GM19372 (cell line): ENCODE data around the gene ARRDC4.

Experiments
- ATAC-seq: cut with Tn5 transposase; IDR thresholded peaks from one replicate; pipeline ENCODE4 v1.9.1; 2021; ENCODE audit warnings: mild to moderate bottlenecking, low read depth, moderate library complexity; ENCODE audit not compliant: unreplicated experiment

ARRDC4 gene

DNA sequence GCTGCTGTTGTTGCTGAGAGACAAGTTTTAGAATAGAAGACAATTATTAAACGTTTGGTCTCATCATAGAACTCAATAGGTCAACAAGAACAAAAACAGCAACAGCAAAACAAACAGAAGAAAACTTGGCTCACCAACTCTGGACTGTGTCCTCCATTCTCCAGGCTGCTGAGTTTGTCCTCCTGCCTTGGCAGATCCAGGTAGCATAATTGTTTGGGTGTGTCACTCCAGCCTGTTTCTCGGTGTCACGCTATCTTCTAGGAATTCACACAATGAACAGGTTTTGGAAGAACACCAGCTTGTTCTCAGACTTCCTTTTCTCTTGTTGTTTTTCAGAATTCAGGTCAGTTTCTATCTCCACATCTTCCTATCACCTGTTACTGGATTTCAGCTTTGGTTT is 34.7 kb downstream of the ARRDC4 start:
- ATAC-seq: no peak

GRCh38 chr15:97995881-97996603 is 35.5 kb downstream of the ARRDC4 start:
- ATAC-seq: no peak

- ATAC-seq: no peak
Measured at GRCh38 chr15:97998307-97999071, 38.0 kb downstream of the ARRDC4 start.

GRCh38 chr15:98000249-98001203 is 40.0 kb downstream of the ARRDC4 start:
- no peak for ATAC-seq

- ATAC-seq: no peak
Measured at GRCh38 chr15:98001663-98002194, 41.2 kb downstream of the ARRDC4 start.

- no peak for ATAC-seq
Measured at GRCh38 chr15:98002419-98002818, 41.9 kb downstream of the ARRDC4 start.

GRCh38 chr15:98002866-98003265 is 42.4 kb downstream of the ARRDC4 start:
- ATAC-seq: no peak

DNA sequence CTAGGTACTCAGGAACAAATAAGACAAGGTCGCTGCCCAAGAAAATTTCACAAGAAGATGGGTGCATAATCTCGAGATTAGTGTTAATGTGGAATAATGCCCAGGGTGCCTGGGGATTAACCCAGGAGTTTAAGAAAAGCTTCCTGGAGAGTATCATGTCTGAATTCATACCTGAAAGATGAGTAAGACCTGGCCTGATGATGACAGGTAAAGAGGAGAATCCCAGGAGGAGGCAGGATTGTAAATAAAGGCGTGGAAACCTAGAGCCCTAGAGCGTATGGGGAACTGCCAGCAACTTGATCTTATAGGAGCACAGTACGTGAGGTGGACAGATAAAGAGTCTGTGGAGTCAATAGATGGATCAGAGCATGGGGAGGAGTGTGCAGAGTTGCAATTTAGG is 43.0 kb downstream of the ARRDC4 start:
- ATAC-seq: no peak

- ATAC-seq: no peak
Measured at GRCh38 chr15:98003996-98004395, 43.5 kb downstream of the ARRDC4 start.

DNA sequence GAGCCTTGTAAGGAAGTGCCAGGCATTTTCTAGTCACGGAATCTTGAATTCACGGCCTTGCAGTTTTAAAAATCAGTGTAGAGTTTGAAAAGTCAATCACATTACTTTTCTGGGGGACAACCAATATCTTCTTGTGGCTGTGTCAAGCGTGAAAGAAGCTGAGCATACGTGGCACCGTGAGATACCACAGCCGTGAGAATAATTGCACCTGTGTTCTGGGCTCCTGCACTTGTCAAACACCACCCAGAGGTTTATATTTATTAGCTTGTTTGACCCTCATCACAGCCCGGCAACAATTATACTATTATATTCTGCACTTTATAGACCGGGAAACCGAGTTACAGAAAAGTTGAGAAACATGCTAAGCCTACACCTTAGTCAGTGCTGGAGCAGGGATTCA is 45.2 kb downstream of the ARRDC4 start:
- ATAC-seq: no peak

- ATAC-seq: no peak
Measured at GRCh38 chr15:98009169-98009568, 48.7 kb downstream of the ARRDC4 start.

- ATAC-seq: no peak
Measured at GRCh38 chr15:98009971-98010370, 49.5 kb downstream of the ARRDC4 start.

- no peak for ATAC-seq
Measured at GRCh38 chr15:98012354-98012753, 51.9 kb downstream of the ARRDC4 start.

GRCh38 chr15:98013631-98014030 is 53.1 kb downstream of the ARRDC4 start:
- no peak for ATAC-seq

DNA sequence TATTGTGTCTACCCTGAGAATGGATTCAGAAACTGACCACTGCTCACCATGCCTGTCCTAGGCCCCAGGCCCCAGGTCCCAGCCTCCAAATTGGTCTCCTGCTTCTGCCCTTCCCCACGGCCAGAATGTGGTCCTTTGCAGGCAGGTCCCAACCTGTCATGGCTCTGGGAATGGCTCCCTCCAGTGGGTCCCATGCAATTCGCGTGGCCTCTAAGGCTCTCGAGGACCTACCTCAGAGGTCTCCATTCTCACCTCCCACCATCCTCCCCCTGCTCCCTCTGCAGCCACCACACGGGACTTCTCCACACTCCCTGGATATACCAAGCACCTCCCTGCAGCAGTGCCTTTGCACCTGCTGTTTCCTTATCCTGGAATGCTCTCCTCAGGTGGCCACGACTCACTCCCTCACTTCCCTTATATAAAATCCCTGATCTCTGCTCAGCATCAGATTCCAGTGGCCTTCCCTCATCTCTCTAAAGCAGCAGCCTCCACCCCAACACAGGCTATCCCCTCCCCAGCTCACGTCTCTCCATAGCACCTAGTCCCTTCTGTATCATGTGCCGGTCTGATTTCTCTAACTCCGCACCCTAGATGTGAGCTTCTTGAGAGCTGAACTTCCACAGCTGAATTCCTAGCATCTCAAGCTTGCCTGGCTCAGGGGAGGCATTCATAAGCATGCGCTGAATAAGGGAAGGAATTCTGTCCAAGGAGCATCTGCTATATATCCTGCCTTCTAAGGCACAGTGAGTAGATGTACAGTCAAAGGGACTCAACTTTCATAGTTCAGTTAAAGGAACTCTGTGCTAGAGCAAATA is 56.9 kb downstream of the ARRDC4 start:
- no peak for ATAC-seq

DNA sequence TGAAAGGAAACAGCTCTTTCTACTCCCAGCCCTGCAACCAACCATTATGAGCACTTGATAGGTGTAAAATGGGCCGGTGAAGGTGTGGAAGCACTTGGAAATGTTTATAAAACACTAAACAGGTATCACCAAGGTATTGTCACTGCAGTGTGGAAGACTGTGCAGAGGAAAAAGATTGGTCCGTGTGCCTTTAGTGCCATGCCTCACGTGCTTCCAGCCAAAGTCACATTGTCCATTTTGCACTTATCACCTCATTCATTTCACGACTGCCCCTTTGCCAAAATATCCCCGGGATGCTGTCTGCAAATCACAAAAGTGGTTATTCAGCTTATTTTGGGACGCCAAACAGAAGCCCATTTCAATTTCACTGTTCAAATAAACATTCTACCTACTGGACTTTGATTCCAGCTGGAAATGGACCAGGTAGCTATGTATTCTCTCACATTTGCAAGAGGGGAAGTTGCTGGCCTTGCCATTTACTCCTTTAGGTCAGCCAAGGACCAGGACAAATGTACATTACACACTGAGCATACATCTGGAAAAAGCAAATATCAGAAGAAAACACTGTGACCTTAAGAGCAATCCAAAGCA is 58.4 kb downstream of the ARRDC4 start:
- no peak for ATAC-seq
